GM12891 (cell line): Measurements from ENCODE around the gene ZNF688.

ENCODE experiments used
- PAX5 ChIP-seq: IDR thresholded peaks from 2 replicates; pipeline ENCODE4 v1.6.1; 2011; ENCODE audit warnings: low read length, moderate library complexity, mild to moderate bottlenecking; ENCODE audit not compliant: insufficient read depth, severe bottlenecking
- POLR2A ChIP-seq: IDR thresholded peaks from 2 replicates; pipeline ENCODE4 v1.6.1; 2011; ENCODE audit warnings: low read depth, low read length, control low read depth
- SPI1 ChIP-seq: IDR thresholded peaks from 2 replicates; pipeline ENCODE4 v1.6.1; 2011; ENCODE audit warnings: low read depth, low read length, control low read depth

DNA sequence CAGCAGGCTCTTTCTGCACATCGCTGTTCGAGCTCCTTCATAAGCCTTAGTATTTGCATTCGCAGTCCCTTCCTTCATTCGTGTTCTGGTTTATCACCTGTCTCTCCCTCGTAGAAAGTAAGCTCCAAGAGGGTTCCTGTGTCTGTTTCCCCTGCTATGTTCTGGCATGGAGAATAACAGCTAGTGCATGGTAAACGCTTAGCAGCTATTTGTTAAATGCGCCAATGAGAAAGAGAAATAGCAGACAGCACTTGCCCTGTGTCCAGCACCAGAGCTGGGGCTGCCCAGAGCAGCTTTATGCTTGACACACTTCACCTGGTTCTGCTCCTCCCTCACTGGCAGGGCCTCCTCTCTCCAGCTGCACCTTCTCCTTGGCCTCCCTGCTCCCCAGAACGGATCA is 5.5 kb downstream of the ZNF688 start:
- no peak for TF ChIP-seq POLR2A
- no peak for TF ChIP-seq SPI1
- TF ChIP-seq PAX5 = no peak
